Measurements from ENCODE around the gene FGF14.

- TF ChIP-seq, protein P1, sequence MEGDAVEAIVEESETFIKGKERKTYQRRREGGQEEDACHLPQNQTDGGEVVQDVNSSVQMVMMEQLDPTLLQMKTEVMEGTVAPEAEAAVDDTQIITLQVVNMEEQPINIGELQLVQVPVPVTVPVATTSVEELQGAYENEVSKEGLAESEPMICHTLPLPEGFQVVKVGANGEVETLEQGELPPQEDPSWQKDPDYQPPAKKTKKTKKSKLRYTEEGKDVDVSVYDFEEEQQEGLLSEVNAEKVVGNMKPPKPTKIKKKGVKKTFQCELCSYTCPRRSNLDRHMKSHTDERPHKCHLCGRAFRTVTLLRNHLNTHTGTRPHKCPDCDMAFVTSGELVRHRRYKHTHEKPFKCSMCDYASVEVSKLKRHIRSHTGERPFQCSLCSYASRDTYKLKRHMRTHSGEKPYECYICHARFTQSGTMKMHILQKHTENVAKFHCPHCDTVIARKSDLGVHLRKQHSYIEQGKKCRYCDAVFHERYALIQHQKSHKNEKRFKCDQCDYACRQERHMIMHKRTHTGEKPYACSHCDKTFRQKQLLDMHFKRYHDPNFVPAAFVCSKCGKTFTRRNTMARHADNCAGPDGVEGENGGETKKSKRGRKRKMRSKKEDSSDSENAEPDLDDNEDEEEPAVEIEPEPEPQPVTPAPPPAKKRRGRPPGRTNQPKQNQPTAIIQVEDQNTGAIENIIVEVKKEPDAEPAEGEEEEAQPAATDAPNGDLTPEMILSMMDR (IDR thresholded peaks at IDR 0.05): no peak
- TF ChIP-seq POLR2AphosphoS5 (IDR thresholded peaks at IDR 0.05) (no peak), POLR2A (IDR thresholded peaks at IDR 0.05) (no peak), EP300 (IDR thresholded peaks at IDR 0.05) (no peak)
These were observed 157.1 kb downstream of the FGF14 start for GRCh38 chr13:102244607-102245227.
